Lower leg skin (tissue), 3 donors: ENCODE data around the gene CYP4F12.
"Not testable (repeated sequence)": the region's sequence is repeated elsewhere in the genome, so short reads cannot be mapped to it uniquely, and the experiment has no call there.

ENCODE experiments used
- CTCF ChIP-seq, 3 donors: fragments of 450-650 bp; IDR thresholded peaks; one replicate each; pipeline ENCODE4 v1.5.1; 2016; ENCODE audit warnings: antibody characterized with exemption in 3 of 3, mild to moderate bottlenecking in 3 of 3, moderate library complexity in 2 of 3
- POLR2A ChIP-seq, 2 donors: fragments of 450-650 bp; IDR thresholded peaks; one replicate each; pipeline ENCODE4 v1.6.1; 2016 to 2017; ENCODE audit warnings: antibody characterized with exemption in 2 of 2, mild to moderate bottlenecking in 1 of 2, moderate library complexity in 1 of 2

GRCh38 chr19:15679865-15680264 lies 7.0 kb downstream of the CYP4F12 start:
- TF ChIP-seq CTCF, POLR2A (IDR thresholded peaks at IDR 0.05): not testable (repeated sequence)
